Hippocampal formation (tissue), 2 donors: ENCODE results near the gene CENPP.

Source experiments
- DNase-seq, 2 donors: peaks; one replicate each; lab custom pipeline; 2025; lab: John Stamatoyannopoulos, UW

CENPP gene

GRCh38 chr9:92656537-92656925, 330.8 kb downstream of the CENPP start:
- DNase-seq = no peak

DNA sequence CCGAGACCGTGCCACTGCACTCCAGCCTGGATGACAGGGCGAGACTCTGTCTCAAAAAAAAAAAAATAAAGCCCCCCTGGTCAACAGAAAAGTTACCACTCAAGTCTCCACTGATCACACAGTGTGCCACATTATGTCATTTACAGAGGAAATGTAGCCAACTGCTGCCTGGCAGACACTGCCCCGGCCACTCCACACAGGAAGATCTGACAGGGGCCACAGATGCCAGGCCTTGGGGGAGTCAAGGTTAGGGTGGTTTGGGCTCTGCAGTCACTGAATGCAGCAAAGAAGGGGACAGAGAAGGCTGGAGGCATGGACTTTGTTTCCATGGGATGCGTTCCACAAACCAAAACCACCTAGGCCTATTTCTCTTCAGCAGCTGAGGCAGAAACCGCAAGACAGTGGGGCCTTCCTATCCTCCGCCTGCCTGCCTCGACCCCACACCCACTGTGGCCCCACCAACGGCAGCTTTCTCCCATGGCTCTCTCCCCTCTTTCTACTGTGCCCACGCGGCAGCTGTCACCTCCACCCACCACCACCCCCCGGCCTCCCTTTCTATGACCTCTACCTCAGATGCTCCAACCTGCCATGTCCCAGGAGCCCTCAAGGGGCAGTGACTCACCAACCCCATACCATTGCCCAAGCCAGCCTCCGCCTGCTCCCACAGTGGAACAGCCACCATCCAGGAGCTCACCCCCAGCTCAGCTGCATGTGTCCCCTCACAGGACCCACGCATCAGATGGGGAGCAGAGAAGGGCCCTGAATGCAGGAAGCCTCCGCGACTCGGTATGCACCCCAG, 331.7 kb downstream of the CENPP start:
- no peak for DNase-seq

- DNase-seq = no peak
Observed at GRCh38 chr9:92658176-92658575, 332.4 kb downstream of the CENPP start.

DNA sequence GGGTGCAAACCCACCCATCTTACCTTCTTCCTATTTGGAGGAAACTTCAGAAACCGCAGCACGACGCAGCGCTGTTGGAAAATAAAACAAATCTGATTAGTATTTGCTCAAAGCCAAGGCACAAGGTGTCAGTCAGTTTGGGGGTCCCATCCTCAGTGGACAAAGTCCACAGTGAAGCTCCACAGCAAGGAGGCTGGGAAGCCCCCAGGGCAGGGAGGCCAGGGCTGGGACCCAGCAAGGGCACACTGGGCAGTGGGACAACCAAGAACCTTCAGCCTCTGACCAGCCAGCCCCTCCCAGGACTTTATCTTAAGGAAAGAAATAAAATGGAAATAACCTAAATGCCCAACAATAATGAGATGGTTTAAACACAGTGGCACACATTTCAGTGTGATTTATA, 332.9 kb downstream of the CENPP start:
- no peak for DNase-seq

- no peak for DNase-seq
Observed at GRCh38 chr9:92659601-92660000, 333.8 kb downstream of the CENPP start.

- peak in 1 of 2 donors; percentile 19 for DNase-seq
Observed at GRCh38 chr9:92660266-92660665, 334.5 kb downstream of the CENPP start.

DNA sequence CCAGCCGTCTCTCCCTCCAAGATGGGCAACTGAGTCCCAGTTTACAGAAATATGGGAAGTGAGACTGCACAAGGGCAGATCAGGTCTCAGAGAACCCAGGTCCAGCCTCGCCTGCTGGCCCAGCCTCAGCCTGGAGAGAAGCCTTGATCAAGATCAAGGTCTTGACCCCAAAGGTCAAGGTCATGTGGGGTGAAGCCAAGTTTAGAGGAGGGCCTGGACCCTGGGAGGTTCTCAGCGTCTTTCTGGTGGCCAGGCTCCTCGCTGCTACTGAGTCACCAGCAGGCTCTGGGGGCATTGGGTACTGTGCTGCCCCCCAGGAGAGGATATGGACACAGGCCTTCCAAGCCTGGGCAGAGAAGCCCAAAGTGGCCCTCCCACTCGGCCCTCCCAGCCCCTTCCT, 335.4 kb downstream of the CENPP start:
- DNase-seq = no peak

GRCh38 chr9:92661743-92662142, 336.0 kb downstream of the CENPP start:
- DNase-seq = no peak

DNA sequence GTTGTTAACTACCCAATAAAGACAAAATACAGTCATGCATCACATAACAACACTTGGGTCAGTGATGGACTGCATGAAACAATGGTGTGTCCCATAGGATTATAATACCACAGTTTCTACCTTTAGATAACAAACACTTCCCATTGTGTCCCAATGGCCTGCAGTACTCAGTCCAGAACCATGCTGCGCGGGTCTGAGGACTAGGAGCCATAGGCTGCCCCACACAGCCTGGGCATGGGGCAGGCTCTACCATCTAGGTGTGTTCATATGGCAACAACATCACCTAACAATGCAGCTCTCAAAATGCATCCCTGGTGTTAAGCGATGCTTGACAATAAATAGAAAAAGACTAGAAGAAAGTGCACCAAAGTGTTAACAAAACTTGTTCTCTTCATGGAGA, 337.4 kb downstream of the CENPP start:
- DNase-seq = no peak

DNA sequence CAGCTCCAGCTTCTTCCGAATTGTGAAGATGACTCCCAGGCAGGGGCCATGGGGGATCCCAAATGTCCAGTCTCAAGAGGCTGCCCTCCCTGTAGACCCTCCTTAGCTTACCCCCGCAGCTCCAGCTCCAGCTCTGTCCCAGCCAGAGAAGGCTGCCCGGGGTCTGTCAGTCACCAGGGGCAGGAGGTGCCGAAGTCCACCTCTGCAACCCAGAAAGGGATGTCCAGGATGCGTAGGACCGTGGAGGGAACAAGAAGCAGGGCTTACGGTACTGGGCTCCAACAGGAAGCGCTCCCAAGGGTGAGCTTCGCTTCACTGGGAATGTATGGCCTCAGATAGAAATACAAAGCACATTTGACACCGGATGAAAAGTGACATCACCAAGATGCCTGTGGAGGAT, 338.2 kb downstream of the CENPP start:
- DNase-seq = no peak

- peak in 1 of 2 donors; percentile 7 for DNase-seq
Observed at GRCh38 chr9:92664394-92665152, 338.8 kb downstream of the CENPP start.

GRCh38 chr9:92665836-92666235, 340.1 kb downstream of the CENPP start:
- no peak for DNase-seq

DNA sequence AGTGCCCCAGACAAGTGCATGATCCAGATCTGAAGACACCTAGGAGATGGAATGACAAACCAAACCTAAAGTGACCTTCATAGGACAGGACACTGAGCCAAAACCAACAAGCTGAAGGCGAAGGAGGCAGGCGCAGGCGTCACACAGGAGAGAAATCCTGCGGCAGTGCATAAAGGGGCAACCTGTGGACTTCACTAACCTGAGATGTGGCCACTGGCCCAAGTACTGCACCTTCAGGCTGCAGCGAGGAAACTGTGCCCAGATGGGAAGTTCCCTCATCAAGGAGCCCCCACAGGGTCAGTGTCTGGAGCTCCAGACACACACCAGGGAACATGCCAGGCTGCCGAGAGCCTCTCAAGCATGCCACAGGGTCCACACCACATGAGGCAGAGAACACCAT, 340.5 kb downstream of the CENPP start:
- no peak for DNase-seq

DNA sequence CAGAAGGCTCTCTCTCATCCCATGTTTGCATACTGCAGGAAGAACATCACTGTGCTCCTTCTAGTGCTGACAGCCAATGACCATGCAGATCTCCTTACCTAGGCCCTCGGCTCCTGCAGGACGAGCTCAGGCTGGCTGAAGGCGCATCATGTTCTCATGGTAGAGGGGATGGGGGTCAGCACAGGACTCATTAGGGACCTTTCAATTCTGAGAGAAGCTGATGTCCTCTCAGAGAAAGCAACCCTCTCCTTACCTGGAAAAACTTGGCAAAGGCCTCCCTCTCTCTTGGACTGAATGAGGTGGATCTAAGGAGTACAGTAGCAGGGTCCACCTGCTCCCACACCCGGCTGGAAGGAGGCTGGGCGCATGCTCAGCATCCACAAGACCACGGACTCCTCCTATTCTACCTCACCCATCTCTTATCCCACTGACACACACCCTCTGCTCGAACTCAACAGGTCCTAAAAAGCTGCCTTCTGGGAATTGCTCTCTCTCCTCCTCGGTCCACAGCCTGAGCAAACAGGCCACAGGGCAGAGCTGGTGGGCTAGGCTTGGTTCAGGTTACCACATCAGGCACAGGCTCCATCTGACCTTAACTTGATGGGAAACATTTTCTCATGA, 341.3 kb downstream of the CENPP start:
- DNase-seq = no peak

- no peak for DNase-seq
Observed at GRCh38 chr9:92668746-92669526, 343.2 kb downstream of the CENPP start.

DNA sequence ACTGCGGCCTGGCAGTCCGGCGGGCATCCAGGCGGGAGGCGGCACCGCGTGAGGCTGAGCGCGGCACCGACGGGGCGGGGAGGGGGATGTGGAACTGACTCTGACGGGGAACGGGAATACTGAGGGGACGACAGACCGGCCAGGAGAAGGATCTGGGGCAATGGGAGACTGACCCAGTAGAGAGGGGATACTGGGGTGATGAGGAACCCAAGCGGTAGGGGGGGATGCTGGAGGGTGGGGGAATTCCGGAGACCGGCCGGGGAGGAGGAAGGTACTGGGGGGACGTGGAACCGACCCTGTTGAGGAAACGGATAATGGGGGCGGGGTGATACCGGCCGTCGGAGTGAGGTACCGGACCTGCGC, 343.8 kb downstream of the CENPP start:
- no peak for DNase-seq
